WTC11 (cell line): ENCODE measurements around the gene PDK4. TPM values are rescaled to one million over a fixed set of nuclear protein-coding genes. Genes with fewer than 3 reads are reported as not detected.
A peak's percentile ranks its signal among the peaks of the same experiment; 100 is the strongest.

Experiments used
- ATAC-seq: fragments of 200-7000 bp; cut with Tn5 transposase; 2 replicates; pipeline ENCODE4 v1.10.0; 2021; ENCODE audit warnings: mild to moderate bottlenecking, moderate library complexity
- CTCF ChIA-PET: fragments of 300-600 bp; sonication (Branson Sonifier 250); formaldehyde crosslinking; loops from one replicate; lab custom pipeline; 2021; ENCODE audit warnings: antibody characterized with exemption; lab: Charles Lee
- POLR2A ChIA-PET: fragments of 350-600 bp; sonication (Branson Sonifier 250); formaldehyde crosslinking; loops from one replicate; lab custom pipeline; 2021; ENCODE audit warnings: antibody characterized with exemption; lab: Charles Lee
- DNase-seq: peaks from one replicate; pipeline ENCODE4 v3.0.0; 2021; ENCODE audit warnings: low spot score
- H3K27ac Mint-ChIP-seq: 2 replicates; pipeline ENCODE4 v1.8.0; 2021; ENCODE audit warnings: mixed read lengths
- H3K27me3 Mint-ChIP-seq: 2 replicates; pipeline ENCODE4 v1.8.0; 2021; ENCODE audit warnings: low read depth, mild to moderate bottlenecking, moderate library complexity, mixed read lengths
- H3K36me3 Mint-ChIP-seq: 2 replicates; pipeline ENCODE4 v1.8.0; 2021; ENCODE audit warnings: mixed read lengths
- H3K4me1 Mint-ChIP-seq: 2 replicates; pipeline ENCODE4 v1.8.0; 2022; ENCODE audit warnings: mixed read lengths
- H3K4me3 Mint-ChIP-seq: 2 replicates; pipeline ENCODE4 v1.8.0; 2021; ENCODE audit warnings: mild to moderate bottlenecking, moderate library complexity, mixed read lengths
- H3K9me3 Mint-ChIP-seq: 2 replicates; pipeline ENCODE4 v1.8.0; 2021; ENCODE audit warnings: mixed read lengths
- ELF4 ChIP-seq: sonication (generic); formaldehyde crosslinking; IDR thresholded peaks from 2 replicates; pipeline ENCODE4 v1.8.1; 2022; ENCODE audit warnings: low read depth, mild to moderate bottlenecking, moderate library complexity, missing genetic modification reagents
- EMX1 ChIP-seq: fragments of 250-450 bp; sonication (Bioruptor Pico); IDR thresholded peaks from 2 replicates; pipeline ENCODE4 v1.8.0; 2021; ENCODE audit warnings: mild to moderate bottlenecking
- ETV6 ChIP-seq: sonication (generic); formaldehyde crosslinking; IDR thresholded peaks from 2 replicates; pipeline ENCODE4 v1.8.1; 2022; ENCODE audit warnings: mild to moderate bottlenecking, missing genetic modification reagents
- FOXK1 ChIP-seq: sonication (generic); formaldehyde crosslinking; IDR thresholded peaks from 2 replicates; pipeline ENCODE4 v1.8.0; 2022; ENCODE audit warnings: mild to moderate bottlenecking, moderate library complexity, missing genetic modification reagents
- GABPB1 ChIP-seq: sonication (generic); formaldehyde crosslinking; IDR thresholded peaks from 2 replicates; pipeline ENCODE4 v1.8.1; 2023; ENCODE audit warnings: mild to moderate bottlenecking, missing genetic modification reagents
- HMGA2 ChIP-seq: fragments of 250-450 bp; sonication (Bioruptor Pico); IDR thresholded peaks from 2 replicates; pipeline ENCODE4 v1.4.0; 2021; ENCODE audit warnings: mild to moderate bottlenecking, moderate library complexity
- HMGXB4 ChIP-seq: sonication (generic); formaldehyde crosslinking; IDR thresholded peaks from 2 replicates; pipeline ENCODE4 v1.8.1; 2023; ENCODE audit warnings: mild to moderate bottlenecking, moderate library complexity, missing genetic modification reagents
- IRF2 ChIP-seq: sonication (generic); formaldehyde crosslinking; IDR thresholded peaks from 2 replicates; pipeline ENCODE4 v1.8.0; 2022; ENCODE audit warnings: low read depth, missing genetic modification reagents, borderline replicate concordance
- KAT7 ChIP-seq: sonication (generic); formaldehyde crosslinking; IDR thresholded peaks from 2 replicates; pipeline ENCODE4 v1.8.1; 2023; ENCODE audit warnings: missing genetic modification reagents, mild to moderate bottlenecking, borderline replicate concordance
- MLX ChIP-seq: sonication (generic); formaldehyde crosslinking; IDR thresholded peaks from 2 replicates; pipeline ENCODE4 v1.8.1; 2023; ENCODE audit warnings: mild to moderate bottlenecking, missing genetic modification reagents, moderate library complexity
- NR3C1 ChIP-seq: sonication (generic); formaldehyde crosslinking; conservative IDR thresholded peaks from 2 replicates; pipeline ENCODE4 v1.8.1; 2023; ENCODE audit warnings: low read depth, mild to moderate bottlenecking, missing genetic modification reagents
- SMAD4 ChIP-seq: sonication (generic); formaldehyde crosslinking; IDR thresholded peaks from 2 replicates; pipeline ENCODE4 v1.8.0; 2022; ENCODE audit warnings: mild to moderate bottlenecking, missing genetic modification reagents
- SP1 ChIP-seq: sonication (generic); formaldehyde crosslinking; conservative IDR thresholded peaks from 2 replicates; pipeline ENCODE4 v1.8.1; 2022; ENCODE audit warnings: missing genetic modification reagents
- USF2 ChIP-seq: sonication (generic); formaldehyde crosslinking; IDR thresholded peaks from 2 replicates; pipeline ENCODE4 v1.8.1; 2023; ENCODE audit warnings: mild to moderate bottlenecking, missing genetic modification reagents, moderate library complexity
- ZBTB21 ChIP-seq: sonication (generic); formaldehyde crosslinking; IDR thresholded peaks from 2 replicates; pipeline ENCODE4 v1.8.1; 2023; ENCODE audit warnings: mild to moderate bottlenecking, missing genetic modification reagents, borderline replicate concordance
- ZNF219 ChIP-seq: sonication (generic); formaldehyde crosslinking; IDR thresholded peaks from 2 replicates; pipeline ENCODE4 v1.8.0; 2023; ENCODE audit warnings: missing genetic modification reagents, mild to moderate bottlenecking, borderline replicate concordance
- ZNF232 ChIP-seq: sonication (generic); formaldehyde crosslinking; IDR thresholded peaks from 2 replicates; pipeline ENCODE4 v1.8.0; 2022; ENCODE audit warnings: mild to moderate bottlenecking, missing genetic modification reagents
- ZNF317 ChIP-seq: sonication (generic); formaldehyde crosslinking; IDR thresholded peaks from 2 replicates; pipeline ENCODE4 v1.8.1; 2023; ENCODE audit warnings: low read depth, mild to moderate bottlenecking, moderate library complexity, missing genetic modification reagents, borderline replicate concordance
- ZNF396 ChIP-seq: fragments of 250-450 bp; sonication (Bioruptor Pico); IDR thresholded peaks from 2 replicates; pipeline ENCODE4 v1.8.0; 2021; ENCODE audit warnings: mild to moderate bottlenecking, moderate library complexity, borderline replicate concordance
- ZNF671 ChIP-seq: fragments of 250-450 bp; sonication (Bioruptor Pico); IDR thresholded peaks from 2 replicates; pipeline ENCODE4 v1.8.0; 2021; ENCODE audit warnings: mild to moderate bottlenecking
- total RNA-seq: library from RNA; stranded (reverse); gene quantifications from 3 replicates; pipeline ENCODE4 v1.2.3, GENCODE V29; 2021
- TF ChIP-seq, protein P1 (sequence below): fragments of 250-450 bp; sonication (Bioruptor Pico); IDR thresholded peaks from 2 replicates; pipeline ENCODE4 v1.9.0; 2021; ENCODE audit warnings: mild to moderate bottlenecking
- TF ChIP-seq, protein P2 (sequence below): sonication (generic); formaldehyde crosslinking; IDR thresholded peaks from 2 replicates; pipeline ENCODE4 v1.8.1; 2023; ENCODE audit warnings: mild to moderate bottlenecking, missing genetic modification reagents
- TF ChIP-seq, protein P3 (sequence below): sonication (generic); formaldehyde crosslinking; IDR thresholded peaks from 2 replicates; pipeline ENCODE4 v1.8.1; 2022; ENCODE audit warnings: mild to moderate bottlenecking, moderate library complexity, missing genetic modification reagents
- TF ChIP-seq, protein P4 (sequence below): sonication (generic); formaldehyde crosslinking; IDR thresholded peaks from 2 replicates; pipeline ENCODE4 v1.8.1; 2023; ENCODE audit warnings: mild to moderate bottlenecking, missing genetic modification reagents, borderline replicate concordance

Gene PDK4
- total RNA-seq, 1 experiment from 2014 or later = 0.31 TPM

GRCh38 chr7:95558864-95559263 lies 37.5 kb downstream of the PDK4 start:
- H3K4me1 Mint-ChIP-seq = no peaks in the 10 kb centered on the region
- no peak for DNase-seq
- ChIA-PET CTCF (no interaction called here), POLR2A (no interaction called here)
- no peak overlapping the region for H3K27ac Mint-ChIP-seq
- H3K27me3 Mint-ChIP-seq = no peaks in the 10 kb centered on the region; the same call in 1 of the 2 replicates
- H3K9me3 Mint-ChIP-seq = no peaks in the 10 kb centered on the region
- TF ChIP-seq NR3C1 (no peak), GABPB1 (CRISPR knock-in tag) (peak; percentile 73), ZBTB21 (CRISPR knock-in tag) (no peak), ZNF317 (CRISPR knock-in tag) (no peak), USF2 (CRISPR knock-in tag) (peak; percentile 39; the same call in 1 of the 2 replicates), ZNF232 (no peak), IRF2 (CRISPR knock-in tag) (no peak), SMAD4 (no peak), ZNF396 (CRISPR knock-in tag) (no peak)
- TF ChIP-seq, protein P1, sequence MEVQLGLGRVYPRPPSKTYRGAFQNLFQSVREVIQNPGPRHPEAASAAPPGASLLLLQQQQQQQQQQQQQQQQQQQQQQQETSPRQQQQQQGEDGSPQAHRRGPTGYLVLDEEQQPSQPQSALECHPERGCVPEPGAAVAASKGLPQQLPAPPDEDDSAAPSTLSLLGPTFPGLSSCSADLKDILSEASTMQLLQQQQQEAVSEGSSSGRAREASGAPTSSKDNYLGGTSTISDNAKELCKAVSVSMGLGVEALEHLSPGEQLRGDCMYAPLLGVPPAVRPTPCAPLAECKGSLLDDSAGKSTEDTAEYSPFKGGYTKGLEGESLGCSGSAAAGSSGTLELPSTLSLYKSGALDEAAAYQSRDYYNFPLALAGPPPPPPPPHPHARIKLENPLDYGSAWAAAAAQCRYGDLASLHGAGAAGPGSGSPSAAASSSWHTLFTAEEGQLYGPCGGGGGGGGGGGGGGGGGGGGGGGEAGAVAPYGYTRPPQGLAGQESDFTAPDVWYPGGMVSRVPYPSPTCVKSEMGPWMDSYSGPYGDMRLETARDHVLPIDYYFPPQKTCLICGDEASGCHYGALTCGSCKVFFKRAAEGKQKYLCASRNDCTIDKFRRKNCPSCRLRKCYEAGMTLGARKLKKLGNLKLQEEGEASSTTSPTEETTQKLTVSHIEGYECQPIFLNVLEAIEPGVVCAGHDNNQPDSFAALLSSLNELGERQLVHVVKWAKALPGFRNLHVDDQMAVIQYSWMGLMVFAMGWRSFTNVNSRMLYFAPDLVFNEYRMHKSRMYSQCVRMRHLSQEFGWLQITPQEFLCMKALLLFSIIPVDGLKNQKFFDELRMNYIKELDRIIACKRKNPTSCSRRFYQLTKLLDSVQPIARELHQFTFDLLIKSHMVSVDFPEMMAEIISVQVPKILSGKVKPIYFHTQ = no peak
- TF ChIP-seq, protein P2, sequence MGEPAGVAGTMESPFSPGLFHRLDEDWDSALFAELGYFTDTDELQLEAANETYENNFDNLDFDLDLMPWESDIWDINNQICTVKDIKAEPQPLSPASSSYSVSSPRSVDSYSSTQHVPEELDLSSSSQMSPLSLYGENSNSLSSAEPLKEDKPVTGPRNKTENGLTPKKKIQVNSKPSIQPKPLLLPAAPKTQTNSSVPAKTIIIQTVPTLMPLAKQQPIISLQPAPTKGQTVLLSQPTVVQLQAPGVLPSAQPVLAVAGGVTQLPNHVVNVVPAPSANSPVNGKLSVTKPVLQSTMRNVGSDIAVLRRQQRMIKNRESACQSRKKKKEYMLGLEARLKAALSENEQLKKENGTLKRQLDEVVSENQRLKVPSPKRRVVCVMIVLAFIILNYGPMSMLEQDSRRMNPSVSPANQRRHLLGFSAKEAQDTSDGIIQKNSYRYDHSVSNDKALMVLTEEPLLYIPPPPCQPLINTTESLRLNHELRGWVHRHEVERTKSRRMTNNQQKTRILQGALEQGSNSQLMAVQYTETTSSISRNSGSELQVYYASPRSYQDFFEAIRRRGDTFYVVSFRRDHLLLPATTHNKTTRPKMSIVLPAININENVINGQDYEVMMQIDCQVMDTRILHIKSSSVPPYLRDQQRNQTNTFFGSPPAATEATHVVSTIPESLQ (CRISPR knock-in tag) = no peak
- H3K4me3 Mint-ChIP-seq = no peak overlapping the region
- no peak for ATAC-seq
- H3K36me3 Mint-ChIP-seq = no peaks in the 10 kb centered on the region

DNA sequence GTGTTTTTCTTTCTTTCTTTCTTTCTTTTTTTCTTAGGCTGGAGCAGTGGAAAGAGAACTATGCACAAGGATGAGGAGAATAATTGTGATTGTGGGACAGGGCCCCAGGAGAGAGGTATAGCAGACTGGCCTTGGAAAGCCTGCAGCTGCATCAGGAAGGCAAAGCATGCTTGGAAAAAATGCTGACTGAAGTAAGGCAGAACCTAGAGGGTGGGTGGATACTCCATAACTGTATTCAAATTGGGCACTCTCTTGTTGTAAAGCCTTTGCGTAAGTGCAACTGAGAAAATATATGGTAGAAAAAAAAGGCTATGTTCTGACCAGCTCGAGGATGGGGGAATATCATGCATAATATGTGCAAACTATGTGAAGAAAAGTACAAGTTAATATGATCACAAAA lies 39.5 kb downstream of the PDK4 start:
- Mint-ChIP-seq H3K36me3 (no peaks in the 10 kb centered on the region), H3K27me3 (no peaks in the 10 kb centered on the region; the same call in 1 of the 2 replicates), H3K9me3 (no peaks in the 10 kb centered on the region), H3K4me3 (no peak overlapping the region), H3K27ac (no peak overlapping the region), H3K4me1 (no peaks in the 10 kb centered on the region)
- CTCF ChIA-PET = no interaction called here
- POLR2A ChIA-PET = no interaction called here
- no peak for ATAC-seq
- DNase-seq = no peak
- TF ChIP-seq ETV6 = no peak
- no peak for TF ChIP-seq MLX
- no peak for TF ChIP-seq KAT7
- no peak for TF ChIP-seq SP1 (CRISPR knock-in tag)
- TF ChIP-seq ZNF396 (CRISPR knock-in tag) = no peak
- TF ChIP-seq ZNF219 (CRISPR knock-in tag) = no peak
- no peak for TF ChIP-seq HMGA2 (CRISPR knock-in tag)
- no peak for TF ChIP-seq ZNF671 (CRISPR knock-in tag)
- TF ChIP-seq, protein P3, sequence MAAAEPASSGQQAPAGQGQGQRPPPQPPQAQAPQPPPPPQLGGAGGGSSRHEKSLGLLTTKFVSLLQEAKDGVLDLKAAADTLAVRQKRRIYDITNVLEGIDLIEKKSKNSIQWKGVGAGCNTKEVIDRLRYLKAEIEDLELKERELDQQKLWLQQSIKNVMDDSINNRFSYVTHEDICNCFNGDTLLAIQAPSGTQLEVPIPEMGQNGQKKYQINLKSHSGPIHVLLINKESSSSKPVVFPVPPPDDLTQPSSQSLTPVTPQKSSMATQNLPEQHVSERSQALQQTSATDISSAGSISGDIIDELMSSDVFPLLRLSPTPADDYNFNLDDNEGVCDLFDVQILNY = no peak
- TF ChIP-seq, protein P4, sequence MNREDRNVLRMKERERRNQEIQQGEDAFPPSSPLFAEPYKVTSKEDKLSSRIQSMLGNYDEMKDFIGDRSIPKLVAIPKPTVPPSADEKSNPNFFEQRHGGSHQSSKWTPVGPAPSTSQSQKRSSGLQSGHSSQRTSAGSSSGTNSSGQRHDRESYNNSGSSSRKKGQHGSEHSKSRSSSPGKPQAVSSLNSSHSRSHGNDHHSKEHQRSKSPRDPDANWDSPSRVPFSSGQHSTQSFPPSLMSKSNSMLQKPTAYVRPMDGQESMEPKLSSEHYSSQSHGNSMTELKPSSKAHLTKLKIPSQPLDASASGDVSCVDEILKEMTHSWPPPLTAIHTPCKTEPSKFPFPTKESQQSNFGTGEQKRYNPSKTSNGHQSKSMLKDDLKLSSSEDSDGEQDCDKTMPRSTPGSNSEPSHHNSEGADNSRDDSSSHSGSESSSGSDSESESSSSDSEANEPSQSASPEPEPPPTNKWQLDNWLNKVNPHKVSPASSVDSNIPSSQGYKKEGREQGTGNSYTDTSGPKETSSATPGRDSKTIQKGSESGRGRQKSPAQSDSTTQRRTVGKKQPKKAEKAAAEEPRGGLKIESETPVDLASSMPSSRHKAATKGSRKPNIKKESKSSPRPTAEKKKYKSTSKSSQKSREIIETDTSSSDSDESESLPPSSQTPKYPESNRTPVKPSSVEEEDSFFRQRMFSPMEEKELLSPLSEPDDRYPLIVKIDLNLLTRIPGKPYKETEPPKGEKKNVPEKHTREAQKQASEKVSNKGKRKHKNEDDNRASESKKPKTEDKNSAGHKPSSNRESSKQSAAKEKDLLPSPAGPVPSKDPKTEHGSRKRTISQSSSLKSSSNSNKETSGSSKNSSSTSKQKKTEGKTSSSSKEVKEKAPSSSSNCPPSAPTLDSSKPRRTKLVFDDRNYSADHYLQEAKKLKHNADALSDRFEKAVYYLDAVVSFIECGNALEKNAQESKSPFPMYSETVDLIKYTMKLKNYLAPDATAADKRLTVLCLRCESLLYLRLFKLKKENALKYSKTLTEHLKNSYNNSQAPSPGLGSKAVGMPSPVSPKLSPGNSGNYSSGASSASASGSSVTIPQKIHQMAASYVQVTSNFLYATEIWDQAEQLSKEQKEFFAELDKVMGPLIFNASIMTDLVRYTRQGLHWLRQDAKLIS (CRISPR knock-in tag) = no peak
- TF ChIP-seq FOXK1 = no peak
- no peak for TF ChIP-seq GABPB1 (CRISPR knock-in tag)
- TF ChIP-seq EMX1 (CRISPR knock-in tag) = no peak
- no peak for TF ChIP-seq HMGXB4 (CRISPR knock-in tag)
- no peak for TF ChIP-seq ELF4
